Measurements from ENCODE around the gene SATB1.
A peak's percentile ranks its signal among the peaks of the same experiment; 100 is the strongest.

The SATB1 gene

GRCh38 chr3:18431266-18431665, 6.1 kb upstream of the SATB1 start:
- no peak for DNase-seq (ENCODE audit: low read depth, low spot score)

- no peak for DNase-seq (ENCODE audit: low read depth, low spot score)
Observed at GRCh38 chr3:18428991-18429745, 4.0 kb upstream of the SATB1 start.

- no peak for DNase-seq (ENCODE audit: low read depth, low spot score)
Observed at GRCh38 chr3:18428036-18428435, 2.9 kb upstream of the SATB1 start.

DNA sequence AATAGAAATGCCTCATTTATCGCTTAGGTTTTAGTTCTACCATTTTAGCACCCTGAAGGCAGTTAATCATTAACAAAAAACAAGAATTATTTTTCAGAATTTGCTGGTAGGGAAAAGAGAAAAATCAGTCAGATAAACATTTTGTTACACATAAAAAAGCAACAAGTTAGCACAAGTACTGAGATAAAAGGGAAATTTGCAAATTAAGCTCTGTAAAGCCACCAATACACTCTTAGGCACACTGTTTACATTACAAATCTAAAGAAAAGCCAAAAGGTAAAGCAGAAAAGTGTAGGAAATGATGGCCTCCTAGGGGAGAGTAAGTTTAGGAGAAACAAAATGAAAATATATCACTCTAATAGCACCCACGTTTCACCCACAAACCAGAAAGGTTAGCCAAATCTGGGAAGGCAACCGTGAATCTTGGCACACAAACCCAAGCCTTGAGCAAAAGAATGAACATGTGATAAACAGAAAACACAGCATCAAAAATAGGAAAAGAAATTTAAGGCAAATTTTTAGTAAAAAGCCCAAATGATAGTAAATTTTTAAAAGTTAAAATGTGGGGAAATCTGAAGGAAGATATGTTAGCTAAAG, 1.6 kb upstream of the SATB1 start:
- DNase-seq (ENCODE audit: low read depth, low spot score) = no peak

- DNase-seq (ENCODE audit: low read depth, low spot score) = peak; percentile 44
Observed at GRCh38 chr3:18425641-18426257, 610 bp upstream of the SATB1 start.

- DNase-seq (ENCODE audit: low read depth, low spot score) = no peak
Observed at GRCh38 chr3:18424213-18424728, 868 bp downstream of the SATB1 start.

DNA sequence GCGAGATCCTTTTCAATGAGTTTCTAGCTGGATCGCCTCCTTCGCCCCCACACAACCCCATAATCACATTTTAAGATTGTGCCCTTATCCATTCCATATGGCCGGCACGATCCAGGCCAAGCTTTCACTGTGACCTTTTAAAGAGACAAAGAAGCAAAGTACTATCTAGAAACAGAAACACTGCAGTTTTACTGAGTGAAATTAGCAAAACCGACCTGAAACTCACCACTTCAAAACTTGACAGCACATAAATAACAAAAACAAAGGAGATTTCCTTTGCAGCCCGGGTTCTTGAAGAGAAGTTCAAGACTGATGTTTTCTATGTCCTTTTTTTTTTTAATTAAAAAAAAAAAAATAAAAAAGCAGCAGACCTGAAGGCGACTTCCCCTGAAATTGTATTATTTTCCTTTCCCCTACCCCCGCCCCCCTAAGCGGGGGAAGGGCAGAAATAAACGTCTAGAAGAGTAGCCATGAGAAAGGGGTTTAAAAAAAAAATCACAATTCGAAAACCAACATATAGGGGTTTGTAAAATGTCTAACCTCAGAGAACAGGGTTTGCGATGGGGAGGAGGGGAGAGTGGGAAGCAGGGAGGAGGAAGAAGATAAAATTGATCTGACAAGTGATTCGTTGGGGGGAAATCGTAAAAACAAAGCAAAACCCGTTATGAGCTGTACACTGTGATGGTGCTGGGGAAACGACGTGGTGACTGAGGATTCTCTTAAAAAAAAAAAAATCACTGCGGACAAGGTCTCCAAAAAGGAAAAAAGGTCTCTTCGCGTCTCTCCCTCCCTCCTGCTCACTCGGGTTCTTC, 1.5 kb downstream of the SATB1 start:
- DNase-seq (ENCODE audit: low read depth, low spot score) = peak; percentile 34

DNA sequence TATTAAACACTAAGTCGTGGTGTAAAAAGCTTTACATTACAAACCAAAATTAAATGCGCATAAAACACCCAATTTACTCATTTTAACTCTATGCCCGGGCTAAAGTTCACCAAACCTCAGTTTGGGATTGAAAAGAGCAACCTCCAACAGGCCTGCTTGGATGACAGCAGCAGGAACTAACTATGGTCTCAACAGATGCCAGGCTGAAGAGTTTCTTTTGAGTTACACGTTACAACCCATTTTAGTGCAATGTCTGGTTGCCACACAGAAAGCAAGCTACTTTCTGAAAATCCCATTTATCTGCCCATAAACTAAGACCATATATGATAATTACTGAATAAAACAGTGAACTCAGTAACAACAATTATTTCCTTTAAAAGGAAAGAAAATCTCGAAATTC, 2.2 kb downstream of the SATB1 start:
- no peak for DNase-seq (ENCODE audit: low read depth, low spot score)

GRCh38 chr3:18420555-18420954, 4.6 kb downstream of the SATB1 start:
- peak; percentile 23 for DNase-seq (ENCODE audit: low read depth, low spot score)

GRCh38 chr3:18419232-18419631, 5.9 kb downstream of the SATB1 start:
- no peak for DNase-seq (ENCODE audit: low read depth, low spot score)

- no peak for DNase-seq (ENCODE audit: low read depth, low spot score)
Observed at GRCh38 chr3:18417904-18418572, 7.1 kb downstream of the SATB1 start.

GRCh38 chr3:18416332-18416731, 8.8 kb downstream of the SATB1 start:
- no peak for DNase-seq (ENCODE audit: low read depth, low spot score)

- DNase-seq (ENCODE audit: low read depth, low spot score) = no peak
Observed at GRCh38 chr3:18415839-18416238, 9.3 kb downstream of the SATB1 start.

DNA sequence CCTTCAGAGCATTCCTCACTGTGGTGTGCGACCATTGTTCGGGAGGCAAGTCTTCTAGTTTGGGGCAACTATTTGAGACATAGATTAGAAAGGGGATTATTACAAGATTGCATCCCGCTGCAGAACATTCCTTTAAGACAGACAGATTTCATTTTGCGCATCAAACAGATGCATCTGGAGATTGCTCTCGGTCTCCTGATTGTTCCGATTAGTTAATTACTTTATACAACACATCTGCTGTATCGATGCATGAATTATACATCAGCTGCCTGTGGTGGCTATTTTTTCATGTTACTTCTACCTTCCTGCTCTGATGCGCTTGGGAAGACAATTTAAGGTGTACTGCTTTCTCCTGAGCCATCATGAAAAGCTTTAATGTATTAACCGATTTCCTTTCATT, 10.0 kb downstream of the SATB1 start:
- no peak for DNase-seq (ENCODE audit: low read depth, low spot score)

GRCh38 chr3:18412684-18413083, 12.5 kb downstream of the SATB1 start:
- DNase-seq (ENCODE audit: low read depth, low spot score) = no peak

DNA sequence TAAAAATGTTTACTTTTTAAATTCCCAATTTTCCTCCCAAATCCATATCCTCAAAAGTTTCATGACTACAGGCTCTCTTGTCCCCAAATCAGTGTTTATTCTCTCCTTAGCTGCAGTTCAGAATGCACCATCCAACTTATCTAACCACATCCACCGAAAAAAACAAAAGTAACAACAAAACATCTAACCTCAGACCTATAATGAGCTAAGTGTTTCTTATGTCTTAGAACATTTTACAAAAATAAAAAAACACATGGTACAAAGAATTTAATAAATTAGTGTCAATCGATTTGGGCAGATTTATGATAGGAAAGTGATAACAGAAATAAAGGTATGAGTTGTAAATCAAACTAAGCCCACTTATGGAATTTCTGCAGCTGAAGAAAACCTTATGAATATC, 13.6 kb downstream of the SATB1 start:
- no peak for DNase-seq (ENCODE audit: low read depth, low spot score)

DNA sequence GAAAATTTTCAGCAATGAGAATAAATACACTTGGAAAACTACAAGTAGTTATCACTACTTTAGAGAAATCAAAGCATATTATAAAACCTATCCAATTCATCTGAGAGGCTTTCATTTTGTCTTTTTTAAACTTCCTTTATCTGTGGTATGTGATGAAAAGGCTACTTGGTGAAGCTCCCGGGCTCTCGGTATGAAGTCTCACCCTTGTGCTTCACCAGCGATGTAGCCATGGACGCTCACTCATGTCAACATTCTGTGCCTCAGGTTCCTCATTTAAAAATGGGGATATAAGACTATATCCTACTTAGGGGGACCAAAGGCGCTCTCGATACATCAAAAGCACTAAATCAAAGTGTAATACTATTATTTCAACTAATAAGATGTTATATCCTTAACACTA, 14.9 kb downstream of the SATB1 start:
- DNase-seq (ENCODE audit: low read depth, low spot score) = no peak

GRCh38 chr3:18409266-18409665, 15.9 kb downstream of the SATB1 start:
- DNase-seq (ENCODE audit: low read depth, low spot score) = no peak

GRCh38 chr3:18405141-18405540, 20.0 kb downstream of the SATB1 start:
- no peak for DNase-seq (ENCODE audit: low read depth, low spot score)

DNA sequence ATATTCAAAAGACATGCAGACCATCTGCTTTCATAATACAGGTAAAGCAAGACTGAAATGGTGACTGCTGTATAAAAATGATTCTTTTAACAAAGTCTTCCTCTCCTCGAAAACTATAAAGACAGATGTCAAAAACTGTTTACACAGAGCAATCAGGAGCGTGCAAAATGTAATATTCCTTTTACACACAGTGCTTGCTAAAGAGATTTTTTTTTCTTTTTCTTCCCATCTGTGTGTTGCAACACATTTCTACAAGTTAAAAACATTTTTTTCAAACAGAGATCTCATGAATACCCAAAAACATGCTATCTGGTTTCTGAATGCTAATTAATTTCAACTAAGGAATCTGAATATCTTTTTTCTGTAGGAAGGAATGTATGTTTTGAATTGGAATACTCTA, 22.1 kb downstream of the SATB1 start:
- DNase-seq (ENCODE audit: low read depth, low spot score) = no peak

DNA sequence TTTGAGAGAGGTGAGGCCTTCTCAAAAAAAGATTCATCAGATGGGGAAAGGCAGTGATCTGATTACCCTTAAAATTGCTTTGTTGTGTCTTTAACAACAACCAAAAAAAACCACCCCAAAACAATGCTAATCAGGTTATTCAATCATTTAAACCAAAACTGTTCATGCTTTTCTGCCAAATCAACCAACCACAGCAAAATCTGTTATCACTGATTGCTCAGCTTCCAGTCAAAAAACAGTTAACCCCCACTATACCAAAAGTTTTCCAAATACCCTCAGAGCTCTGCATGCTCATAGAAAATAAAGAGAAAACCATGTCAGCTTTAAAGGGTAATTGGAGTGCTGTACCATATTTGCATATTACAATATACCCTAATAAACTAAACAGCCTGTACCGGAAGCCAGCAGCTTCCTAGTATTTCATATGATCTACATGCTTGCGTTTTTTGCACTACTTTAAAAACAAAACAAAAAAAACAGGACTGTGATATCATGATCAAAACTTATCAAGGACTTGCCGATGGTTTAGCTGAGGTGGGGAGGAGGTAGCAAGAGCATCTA, 22.8 kb downstream of the SATB1 start:
- DNase-seq (ENCODE audit: low read depth, low spot score) = no peak

Data from ELF-1 (cell line).